BLaER1 treated with 17β-estradiol and CSF1 and Interleukin-3, amounts not matched to agents 10 nM and 100 nM (cell line): ENCODE results near the gene DNAH17.
A peak's percentile ranks its signal among the peaks of the same experiment; 100 is the strongest.

Experiments used
- H3K27ac ChIP-seq, 11 experiments: shearing (Covaris generic); formaldehyde crosslinking; 2 replicates each; pipeline ENCODE4 v1.8.1; 2022
- H3K27me3 ChIP-seq, 11 experiments: shearing (Covaris generic); formaldehyde crosslinking; 2 replicates each; pipeline ENCODE4 v1.8.1; 2022
- H3K36me3 ChIP-seq, 11 experiments: shearing (Covaris generic); formaldehyde crosslinking; 2 replicates each; pipeline ENCODE4 v1.8.1; 2022
- H3K4me1 ChIP-seq, 10 experiments: shearing (Covaris generic); formaldehyde crosslinking; 2 replicates each; pipeline ENCODE4 v1.8.1; 2022
- H3K4me2 ChIP-seq, 11 experiments: shearing (Covaris generic); formaldehyde crosslinking; 2 replicates each; pipeline ENCODE4 v1.8.1; 2022
- H3K4me3 ChIP-seq, 10 experiments: shearing (Covaris generic); formaldehyde crosslinking; 2 replicates each; pipeline ENCODE4 v1.8.1; 2022
- H3K9ac ChIP-seq, 11 experiments: shearing (Covaris generic); formaldehyde crosslinking; 2 replicates each; pipeline ENCODE4 v1.8.1; 2022
- H3K9me3 ChIP-seq, 11 experiments: shearing (Covaris generic); formaldehyde crosslinking; replicated peaks in 1 of 11; 2 replicates each; pipeline ENCODE4 v1.8.1; 2022
- H4K20me1 ChIP-seq, 11 experiments: shearing (Covaris generic); formaldehyde crosslinking; 2 replicates each; pipeline ENCODE4 v1.8.1; 2022
- Cebpa-rat ChIP-seq, 11 experiments: shearing (Covaris generic); IDR thresholded peaks; 2 replicates each; pipeline ENCODE4 v1.8.1; 2022

Gene DNAH17, protein sequence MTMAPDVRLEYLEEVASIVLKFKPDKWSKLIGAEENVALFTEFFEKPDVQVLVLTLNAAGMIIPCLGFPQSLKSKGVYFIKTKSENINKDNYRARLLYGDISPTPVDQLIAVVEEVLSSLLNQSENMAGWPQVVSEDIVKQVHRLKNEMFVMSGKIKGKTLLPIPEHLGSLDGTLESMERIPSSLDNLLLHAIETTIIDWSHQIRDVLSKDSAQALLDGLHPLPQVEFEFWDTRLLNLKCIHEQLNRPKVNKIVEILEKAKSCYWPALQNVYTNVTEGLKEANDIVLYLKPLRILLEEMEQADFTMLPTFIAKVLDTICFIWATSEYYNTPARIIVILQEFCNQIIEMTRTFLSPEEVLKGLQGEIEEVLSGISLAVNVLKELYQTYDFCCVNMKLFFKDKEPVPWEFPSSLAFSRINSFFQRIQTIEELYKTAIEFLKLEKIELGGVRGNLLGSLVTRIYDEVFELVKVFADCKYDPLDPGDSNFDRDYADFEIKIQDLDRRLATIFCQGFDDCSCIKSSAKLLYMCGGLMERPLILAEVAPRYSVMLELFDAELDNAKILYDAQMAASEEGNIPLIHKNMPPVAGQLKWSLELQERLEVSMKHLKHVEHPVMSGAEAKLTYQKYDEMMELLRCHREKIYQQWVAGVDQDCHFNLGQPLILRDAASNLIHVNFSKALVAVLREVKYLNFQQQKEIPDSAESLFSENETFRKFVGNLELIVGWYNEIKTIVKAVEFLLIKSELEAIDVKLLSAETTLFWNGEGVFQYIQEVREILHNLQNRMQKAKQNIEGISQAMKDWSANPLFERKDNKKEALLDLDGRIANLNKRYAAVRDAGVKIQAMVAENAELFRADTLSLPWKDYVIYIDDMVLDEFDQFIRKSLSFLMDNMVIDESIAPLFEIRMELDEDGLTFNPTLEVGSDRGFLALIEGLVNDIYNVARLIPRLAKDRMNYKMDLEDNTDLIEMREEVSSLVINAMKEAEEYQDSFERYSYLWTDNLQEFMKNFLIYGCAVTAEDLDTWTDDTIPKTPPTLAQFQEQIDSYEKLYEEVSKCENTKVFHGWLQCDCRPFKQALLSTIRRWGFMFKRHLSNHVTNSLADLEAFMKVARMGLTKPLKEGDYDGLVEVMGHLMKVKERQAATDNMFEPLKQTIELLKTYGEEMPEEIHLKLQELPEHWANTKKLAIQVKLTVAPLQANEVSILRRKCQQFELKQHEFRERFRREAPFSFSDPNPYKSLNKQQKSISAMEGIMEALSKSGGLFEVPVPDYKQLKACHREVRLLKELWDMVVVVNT (N-terminal part only)

DNA sequence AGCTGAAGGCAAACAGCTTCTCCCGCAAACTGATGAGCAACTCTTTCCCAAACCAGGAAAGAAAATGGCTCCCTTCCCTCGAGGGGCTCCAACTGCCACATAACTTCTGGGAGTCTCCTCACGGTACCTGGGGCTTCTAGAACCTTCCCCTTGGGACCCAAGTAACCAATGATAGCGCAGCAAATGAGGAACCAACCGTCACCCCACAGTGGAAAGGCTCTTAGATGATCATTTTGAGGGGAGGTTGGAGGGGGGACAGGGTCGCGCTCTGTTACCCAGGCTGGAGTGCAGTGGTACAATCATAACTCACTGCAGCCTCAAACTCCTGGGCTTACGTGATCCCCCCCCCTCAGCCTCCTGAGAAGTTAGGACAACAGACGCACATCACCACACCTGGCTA lies at the start of gene DNAH17:
Gene DNAH17 (minus strand): TSS at position 101 of the 400 bp plus-strand sequence. CDS start 2,339 bp downstream, outside the sequence.
- peak within 1 kb of the TSS; percentile 44 to 82 (median 62) for H3K4me2 ChIP-seq
- no peaks in the 10 kb centered on the region for H4K20me1 ChIP-seq
- peaks cover 23 to 69% (median 51%) of the 10 kb centered on the region in 10 experiments for H3K4me1 ChIP-seq
- no peaks in the 10 kb centered on the region; a peak in 1 of 22 replicates for H3K36me3 ChIP-seq
- H3K4me3 ChIP-seq, result no peak within 1 kb of the TSS; a peak in 1 of 20 replicates
- peak within 1 kb of the TSS in 2 of 11 experiments; percentile 4 to 38; a peak in 3 of 22 replicates for H3K9ac ChIP-seq
- H3K9me3 ChIP-seq, result peaks cover 0 to 11% (median 0%) of the 10 kb centered on the region in 11 experiments; a peak in 2 of 22 replicates
- peak within 1 kb of the TSS in 9 of 11 experiments; percentile 44 to 77 (median 63); a peak in 18 of 22 replicates for H3K27ac ChIP-seq
- H3K27me3 ChIP-seq, result no peaks in the 10 kb centered on the region
- no peak for TF ChIP-seq Cebpa-rat (IDR thresholded peaks at IDR 0.05)

DNA sequence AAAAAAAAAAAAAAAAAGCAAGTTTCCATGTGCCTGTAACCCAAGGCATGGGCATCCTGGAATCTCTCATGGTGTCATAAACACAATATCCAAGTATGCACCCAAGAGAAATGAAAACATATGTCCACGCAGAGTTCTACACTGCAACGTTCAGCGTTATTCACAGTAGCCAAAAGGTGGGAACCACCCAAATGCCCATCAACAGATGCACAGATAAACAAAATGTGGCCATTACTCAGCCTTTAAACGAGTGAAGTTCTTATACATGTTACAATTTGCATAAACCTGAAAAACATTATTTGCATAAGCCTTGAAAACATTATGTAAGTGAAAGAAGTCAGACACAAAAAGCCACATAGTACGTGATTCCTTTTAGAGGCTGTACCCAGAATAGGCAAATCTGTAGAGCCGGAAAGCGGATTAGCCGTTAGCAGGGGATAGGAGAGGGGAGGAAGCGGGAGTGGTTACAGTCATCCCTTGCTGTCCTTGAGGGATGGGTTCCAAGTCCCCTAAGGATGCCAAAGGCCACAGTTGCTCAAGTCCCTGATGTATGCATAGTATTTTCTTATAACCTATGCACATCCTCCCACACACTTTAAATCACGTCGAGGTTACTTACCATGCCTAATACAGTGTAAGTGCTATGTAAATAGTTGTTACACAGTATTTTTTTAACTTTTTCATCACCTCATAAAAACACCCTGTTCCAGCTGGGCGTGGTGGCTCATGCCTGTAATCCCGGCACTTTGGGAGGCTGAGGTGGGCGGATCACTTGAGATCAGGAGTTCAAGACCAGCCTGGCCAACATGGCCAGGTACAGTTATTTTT lies 47.3 kb upstream of the DNAH17 start:
- no peaks in the 10 kb centered on the region for H4K20me1 ChIP-seq
- no peaks in the 10 kb centered on the region for H3K27me3 ChIP-seq
- H3K36me3 ChIP-seq, result peaks cover 0 to 8% (median 0%) of the 10 kb centered on the region in 11 experiments; a peak in 1 of 22 replicates
- H3K9me3 ChIP-seq, result peaks cover 12 to 21% (median 15%) of the 10 kb centered on the region in 11 experiments; a peak in 20 of 22 replicates
- H3K4me1 ChIP-seq, result peaks cover 21 to 51% (median 38%) of the 10 kb centered on the region in 10 experiments
- H3K9ac ChIP-seq, result no peak overlapping the region
- no peak for TF ChIP-seq Cebpa-rat (IDR thresholded peaks at IDR 0.05)
- no peak overlapping the region for H3K4me2 ChIP-seq
- no peak overlapping the region for H3K27ac ChIP-seq
- H3K4me3 ChIP-seq, result no peak overlapping the region

DNA sequence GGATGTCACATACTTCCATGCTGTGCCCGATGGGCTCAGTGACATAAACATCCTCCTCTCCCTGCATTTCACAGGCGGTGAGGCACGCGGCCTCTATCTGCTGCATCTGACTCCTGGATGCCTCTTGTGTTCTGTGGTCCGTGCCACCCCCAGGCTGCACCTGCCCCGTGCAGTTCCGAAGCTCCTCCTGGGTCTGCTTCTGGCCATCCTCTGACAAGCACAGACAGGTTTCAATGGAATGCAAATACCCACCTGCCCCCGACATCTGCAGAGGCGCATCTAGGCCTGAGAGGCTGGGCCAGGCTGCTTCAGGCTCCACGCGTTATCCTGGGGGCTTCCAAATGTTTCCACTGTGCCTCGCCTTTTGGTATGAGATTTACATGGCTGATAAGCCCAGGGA lies 46.3 kb upstream of the DNAH17 start:
- Histone ChIP-seq H3K27me3 (no peaks in the 10 kb centered on the region), H3K9me3 (peaks cover 16 to 31% (median 25%) of the 10 kb centered on the region in 11 experiments; a peak in 20 of 22 replicates), H3K4me2 (peak overlapping the region in 6 of 11 experiments; percentile 1 to 31 (median 14); a peak in 6 of 22 replicates), H3K4me3 (no peak overlapping the region), H3K4me1 (peaks cover 13 to 41% (median 28%) of the 10 kb centered on the region in 10 experiments), H4K20me1 (no peaks in the 10 kb centered on the region), H3K9ac (0 out of 22 replicates have a peak overlapping the region, but pooled peaks of 1 of the 11 experiments have one; percentile 14), H3K27ac (no peak overlapping the region), H3K36me3 (peaks cover 0 to 8% (median 0%) of the 10 kb centered on the region in 11 experiments; a peak in 1 of 22 replicates)
- TF ChIP-seq Cebpa-rat (IDR thresholded peaks at IDR 0.05), result no peak

DNA sequence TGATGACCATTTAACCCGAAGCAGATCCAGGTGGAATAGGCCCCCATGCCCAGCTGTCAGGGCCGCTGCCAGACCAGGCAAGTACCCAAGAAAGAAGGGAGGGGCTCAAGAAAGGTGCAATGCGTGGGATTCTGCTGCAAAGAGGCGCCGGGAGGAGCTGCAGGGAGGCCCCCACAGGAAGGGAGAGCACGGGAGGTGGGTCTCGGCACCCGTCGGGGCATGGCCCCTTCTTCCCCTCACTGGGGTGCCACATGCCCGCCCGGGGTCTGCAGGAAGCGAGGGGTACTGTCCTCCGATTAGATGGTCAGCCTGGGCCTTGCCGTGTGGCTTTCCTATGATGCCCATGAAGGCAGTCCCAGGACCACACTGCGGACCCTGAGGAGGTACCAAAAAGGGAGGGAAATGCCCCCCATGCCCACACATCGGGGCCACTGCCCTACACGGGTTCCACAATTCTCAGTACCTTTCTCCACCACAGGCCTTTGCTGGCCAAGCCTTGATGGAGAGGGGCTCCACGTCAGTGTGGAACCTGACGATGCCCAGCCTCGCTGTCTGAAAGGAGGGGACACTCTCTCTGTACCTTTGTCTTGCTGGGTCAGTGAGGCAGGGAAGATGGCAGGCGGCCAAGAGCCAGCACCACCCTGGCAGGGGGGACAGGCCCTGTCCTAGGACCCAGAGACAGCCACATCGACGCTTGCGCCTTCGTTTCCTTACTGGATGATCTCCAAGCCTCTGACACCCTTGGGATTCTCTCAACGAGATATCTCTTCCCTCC lies 45.5 kb upstream of the DNAH17 start:
- TF ChIP-seq Cebpa-rat (IDR thresholded peaks at IDR 0.05), result no peak
- H3K27ac ChIP-seq, result no peak overlapping the region
- peaks cover 18 to 38% (median 24%) of the 10 kb centered on the region in 10 experiments for H3K4me1 ChIP-seq
- H3K9me3 ChIP-seq, result peaks cover 16 to 38% (median 32%) of the 10 kb centered on the region in 11 experiments; a peak in 20 of 22 replicates
- peaks cover 0 to 8% (median 0%) of the 10 kb centered on the region in 11 experiments; a peak in 1 of 22 replicates for H3K36me3 ChIP-seq
- H3K27me3 ChIP-seq, result no peaks in the 10 kb centered on the region
- H3K4me2 ChIP-seq, result peak overlapping the region in 7 of 11 experiments; percentile 7 to 31 (median 17); a peak in 7 of 22 replicates
- 0 out of 22 replicates have a peak overlapping the region, but pooled peaks of 1 of the 11 experiments have one; percentile 14 for H3K9ac ChIP-seq
- no peaks in the 10 kb centered on the region for H4K20me1 ChIP-seq
- no peak overlapping the region for H3K4me3 ChIP-seq

DNA sequence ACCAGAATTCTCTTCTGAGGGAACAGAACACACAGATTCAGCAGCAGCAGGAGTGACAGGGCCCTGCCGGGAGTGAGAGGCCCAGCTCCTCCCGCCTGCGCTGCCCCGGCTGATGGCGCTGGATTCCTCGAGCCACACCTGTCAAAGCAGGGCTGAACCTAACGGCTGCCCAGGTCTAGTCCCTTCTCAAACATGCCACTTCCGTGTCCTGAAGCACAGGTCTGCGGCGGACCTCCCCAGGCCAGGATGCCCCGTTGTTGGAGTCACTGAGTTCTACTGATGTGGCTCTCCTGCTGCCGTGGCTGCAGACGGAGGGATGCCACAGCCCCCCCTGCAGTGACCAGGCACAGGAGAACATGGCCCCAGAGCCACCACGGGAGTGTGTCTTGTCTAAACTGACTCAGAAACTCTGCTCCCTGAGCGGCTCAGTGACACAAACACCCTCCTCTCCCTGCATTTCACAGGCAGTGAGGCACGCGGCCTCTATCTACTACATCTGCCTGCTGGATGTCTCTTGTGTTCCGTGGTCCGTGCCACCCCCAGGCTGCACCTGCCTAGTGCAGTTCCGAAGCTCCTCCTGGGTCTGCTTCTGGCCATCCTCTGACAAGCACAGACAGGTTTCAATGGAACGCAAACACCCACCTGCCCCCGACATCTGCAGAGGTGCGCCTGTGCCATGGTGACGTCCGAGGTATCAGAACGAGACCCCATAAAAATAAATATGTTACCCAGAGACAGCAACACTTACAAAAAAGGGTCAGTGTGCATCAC lies 44.7 kb upstream of the DNAH17 start:
- H3K4me1 ChIP-seq, result peaks cover 18 to 42% (median 24%) of the 10 kb centered on the region in 10 experiments
- 0 out of 22 replicates have a peak overlapping the region, but pooled peaks of 1 of the 11 experiments have one; percentile 18 for H3K9ac ChIP-seq
- TF ChIP-seq Cebpa-rat (IDR thresholded peaks at IDR 0.05), result no peak
- peak overlapping the region in 7 of 11 experiments; percentile 7 to 37 (median 24); a peak in 6 of 22 replicates for H3K4me2 ChIP-seq
- H3K9me3 ChIP-seq, result peaks cover 16 to 38% (median 32%) of the 10 kb centered on the region in 11 experiments; a peak in 20 of 22 replicates
- H4K20me1 ChIP-seq, result no peaks in the 10 kb centered on the region
- peaks cover 0 to 8% (median 0%) of the 10 kb centered on the region in 11 experiments; a peak in 1 of 22 replicates for H3K36me3 ChIP-seq
- no peak overlapping the region for H3K4me3 ChIP-seq
- H3K27me3 ChIP-seq, result no peaks in the 10 kb centered on the region
- no peak overlapping the region for H3K27ac ChIP-seq

DNA sequence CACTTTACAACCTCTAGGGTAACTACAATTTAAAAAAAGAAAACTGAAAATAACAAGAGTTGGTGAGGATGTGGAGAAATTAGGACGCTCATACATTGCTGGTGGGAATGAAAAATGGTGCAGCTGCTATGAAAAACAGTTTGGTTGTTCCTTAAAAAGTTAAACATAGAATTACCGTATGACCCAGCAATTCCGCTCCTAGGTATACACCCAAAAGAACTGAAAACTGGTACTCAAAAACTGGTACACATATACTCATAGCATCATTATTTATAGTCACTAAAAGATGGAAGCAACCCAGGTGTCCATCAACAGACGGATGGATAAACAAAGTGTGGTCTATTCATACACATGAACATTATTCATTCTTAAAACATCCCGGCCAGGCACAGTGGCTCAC lies 42.9 kb upstream of the DNAH17 start:
- TF ChIP-seq Cebpa-rat (IDR thresholded peaks at IDR 0.05), result no peak
- H3K4me1 ChIP-seq, result peaks cover 18 to 42% (median 23%) of the 10 kb centered on the region in 10 experiments
- no peak overlapping the region for H3K4me2 ChIP-seq
- no peaks in the 10 kb centered on the region for H3K27me3 ChIP-seq
- H3K4me3 ChIP-seq, result no peak overlapping the region
- H3K9me3 ChIP-seq, result peaks cover 16 to 38% (median 32%) of the 10 kb centered on the region in 11 experiments; a peak in 20 of 22 replicates
- peaks cover 0 to 8% (median 0%) of the 10 kb centered on the region in 11 experiments; a peak in 1 of 22 replicates for H3K36me3 ChIP-seq
- H3K9ac ChIP-seq, result no peak overlapping the region
- H3K27ac ChIP-seq, result no peak overlapping the region
- no peaks in the 10 kb centered on the region for H4K20me1 ChIP-seq
